NB4 (cell line): Measurements from ENCODE around the gene TXNRD3.

Source experiments
- DNase-seq: peaks from one replicate; pipeline ENCODE4 v3.0.0; 2010; ENCODE audit warnings: low read depth
- H3K4me3 ChIP-seq: one replicate; pipeline ENCODE4 v1.5.1; 2011; ENCODE audit warnings: mild to moderate bottlenecking, low read depth, low read length, moderate library complexity
- CTCF ChIP-seq: IDR thresholded peaks from one replicate; pipeline ENCODE4 v1.5.1; 2012; ENCODE audit warnings: low read depth, low read length
- MAX ChIP-seq: IDR thresholded peaks from 2 replicates; pipeline ENCODE4 v1.6.1; 2011; ENCODE audit warnings: low read depth, low read length
- MYC ChIP-seq: IDR thresholded peaks from 2 replicates; pipeline ENCODE4 v1.6.1; 2011; ENCODE audit warnings: low read depth, low read length
- POLR2A ChIP-seq: IDR thresholded peaks from 2 replicates; pipeline ENCODE4 v1.6.1; 2011; ENCODE audit warnings: mild to moderate bottlenecking; ENCODE audit not compliant: insufficient read length; ENCODE audit errors: extremely low read depth

The TXNRD3 gene

GRCh38 chr3:126676919-126677705 is 22.2 kb upstream of the TXNRD3 start:
- peak; percentile 33 for DNase-seq
- TF ChIP-seq MYC (no peak), POLR2A (no peak), MAX (no peak), CTCF (no peak)
- H3K4me3 ChIP-seq = no peak overlapping the region

GRCh38 chr3:126672741-126673140 is 17.8 kb upstream of the TXNRD3 start:
- H3K4me3 ChIP-seq = no peak overlapping the region
- no peak for DNase-seq
- TF ChIP-seq CTCF (no peak), POLR2A (no peak), MAX (no peak), MYC (no peak)

- DNase-seq = no peak
- H3K4me3 ChIP-seq = no peak overlapping the region
- TF ChIP-seq MAX = no peak
- TF ChIP-seq CTCF = no peak
- no peak for TF ChIP-seq POLR2A
- no peak for TF ChIP-seq MYC
Measured at GRCh38 chr3:126672340-126672739, 17.4 kb upstream of the TXNRD3 start.

- DNase-seq = peak; percentile 43
- no peak overlapping the region for H3K4me3 ChIP-seq
- TF ChIP-seq CTCF (no peak), MYC (no peak)
Measured at GRCh38 chr3:126671521-126671920, 16.6 kb upstream of the TXNRD3 start.

- no peak overlapping the region for H3K4me3 ChIP-seq
- no peak for TF ChIP-seq POLR2A
- TF ChIP-seq CTCF = no peak
- TF ChIP-seq MAX = no peak
- TF ChIP-seq MYC = no peak
- no peak for DNase-seq
Measured at GRCh38 chr3:126668450-126669401, 13.8 kb upstream of the TXNRD3 start.
